ENCODE measurements around the gene PURB. TPM values are rescaled to one million over a fixed set of nuclear protein-coding genes. Genes with fewer than 3 reads are reported as not detected.
"Not testable (repeated sequence)": the region's sequence is repeated elsewhere in the genome, so short reads cannot be mapped to it uniquely, and the experiment has no call there.

Gene PURB
- total RNA-seq (10 to 100 TPM; 28.1 TPM), polyA plus RNA-seq (1 to 10 TPM; 2.0 to 3.2 (median 2.6) TPM), total RNA-seq (64.2 to 83.6 (median 72.4) reads per million in 6 experiments)

GRCh38 chr7:44885394-44886317 is at the start of gene PURB:
PURB (minus strand) TSS chr7:44885530; CDS start chr7:44885348, 182 bp downstream.
- Mint-ChIP-seq H3K4me1 (peaks cover 5 to 61% (median 30%) of the 10 kb centered on the region in 4 donors), H3K27ac (peak within 1 kb of the TSS; percentile 98 to 100 (median 100)), H3K27me3 (no peaks in the 10 kb centered on the region), H3K9me3 (peaks cover 0 to 40% (median 10%) of the 10 kb centered on the region in 9 donors), H3K4me3 (peak within 1 kb of the TSS; percentile 89 to 98 (median 96)), H3K36me3 (peaks cover 4 to 19% (median 6%) of the 10 kb centered on the region in 3 donors)
- peak; percentile 88 to 89 for ATAC-seq
- DNase-seq, result peak; percentile 93 to 98 (median 96)
- POLR2A ChIA-PET, result interaction anchor here (0.5 to 3.1 kb wide), 39 partner anchors 9 to 396 kb away, joined by 3 to 37 read pairs (median 5); partner anchors contain the start of genes CCM2, DDX56, H2AZ2 and MYO1G

DNA sequence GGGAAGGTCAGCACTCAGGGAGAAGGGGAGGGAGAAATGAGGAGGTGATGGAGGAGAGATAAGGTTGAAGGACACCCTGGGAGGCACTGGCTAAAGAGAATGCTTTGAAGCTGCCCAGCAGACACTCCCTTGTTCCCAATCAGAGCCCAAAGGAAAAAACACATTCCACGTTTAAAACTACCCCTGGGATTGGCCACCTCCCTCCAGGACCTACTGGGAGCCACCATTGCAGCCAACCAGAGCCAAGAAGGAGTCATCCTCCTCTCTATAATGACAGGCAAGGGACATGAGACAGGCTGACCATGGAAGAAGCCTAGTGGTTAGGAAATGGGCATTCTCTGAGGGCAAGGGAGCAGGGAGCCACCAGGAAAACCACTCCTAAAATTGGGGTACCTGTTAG is 49.7 kb upstream of the PURB start:
- no peak overlapping the region for H3K4me3 Mint-ChIP-seq
- peaks cover 0 to 9% (median 0%) of the 10 kb centered on the region in 5 donors for H3K27me3 Mint-ChIP-seq
- H3K27ac Mint-ChIP-seq, result no peak overlapping the region
- no peaks in the 10 kb centered on the region for H3K9me3 Mint-ChIP-seq
- H3K4me1 Mint-ChIP-seq, result no peaks in the 10 kb centered on the region
- no peaks in the 10 kb centered on the region for H3K36me3 Mint-ChIP-seq
- DNase-seq (no peak), ATAC-seq (no peak)
- POLR2A ChIA-PET, result no interaction called here

DNA sequence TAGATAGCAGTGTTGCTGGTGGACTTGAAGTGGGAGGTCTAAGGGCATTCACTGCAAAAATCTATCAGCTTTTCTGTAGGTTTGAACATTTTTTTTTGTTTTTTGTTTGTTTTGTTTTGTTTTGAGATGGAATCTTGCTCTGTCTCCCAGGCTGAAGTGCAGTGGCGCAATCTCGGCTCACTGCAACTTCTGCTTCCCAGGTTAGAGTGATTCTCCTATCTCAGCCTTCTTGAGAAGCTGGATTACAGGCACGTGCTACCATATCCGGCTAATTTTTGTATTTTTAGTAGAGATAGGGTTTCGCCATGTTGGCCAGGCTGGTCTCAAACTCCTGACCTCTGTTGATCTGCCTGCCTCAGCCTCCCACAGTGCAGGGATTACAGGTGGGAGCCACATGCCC is 49.2 kb upstream of the PURB start:
- H3K36me3 Mint-ChIP-seq, H3K4me1 Mint-ChIP-seq, H3K27ac Mint-ChIP-seq, DNase-seq, H3K4me3 Mint-ChIP-seq, POLR2A ChIA-PET, H3K9me3 Mint-ChIP-seq, ATAC-seq, H3K27me3 Mint-ChIP-seq: not testable (repeated sequence)

DNA sequence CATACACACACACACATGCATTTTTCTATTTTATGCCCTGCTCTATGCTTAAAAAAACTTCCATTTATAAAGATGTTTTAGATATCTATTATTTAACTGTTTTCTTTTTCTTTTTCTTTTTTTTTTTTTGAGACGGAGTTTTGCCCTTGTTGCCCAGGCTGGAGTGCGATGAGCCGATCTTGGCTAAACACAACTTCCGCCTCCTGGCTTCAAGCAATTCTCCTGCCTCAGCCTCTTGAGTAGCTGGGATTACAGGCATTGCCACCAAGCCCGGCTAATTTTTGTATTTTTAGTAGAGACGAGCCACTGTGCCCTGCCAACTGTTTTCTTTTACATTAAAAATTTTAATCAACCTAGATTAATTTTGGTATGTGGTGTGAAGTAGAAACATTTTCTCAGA is 45.6 kb upstream of the PURB start:
- POLR2A ChIA-PET, result interaction anchor here (0.7 kb wide), 2 partner anchors 90 to 947 kb away, joined by 3 to 5 read pairs; no protein-coding TSS in a partner anchor
- no peaks in the 10 kb centered on the region for H3K4me1 Mint-ChIP-seq
- no peaks in the 10 kb centered on the region for H3K9me3 Mint-ChIP-seq
- no peak overlapping the region for H3K27ac Mint-ChIP-seq
- no peak for DNase-seq
- no peaks in the 10 kb centered on the region for H3K36me3 Mint-ChIP-seq
- ATAC-seq, result no peak
- peaks cover 0 to 7% (median 3%) of the 10 kb centered on the region in 5 donors for H3K27me3 Mint-ChIP-seq
- H3K4me3 Mint-ChIP-seq, result no peak overlapping the region

DNA sequence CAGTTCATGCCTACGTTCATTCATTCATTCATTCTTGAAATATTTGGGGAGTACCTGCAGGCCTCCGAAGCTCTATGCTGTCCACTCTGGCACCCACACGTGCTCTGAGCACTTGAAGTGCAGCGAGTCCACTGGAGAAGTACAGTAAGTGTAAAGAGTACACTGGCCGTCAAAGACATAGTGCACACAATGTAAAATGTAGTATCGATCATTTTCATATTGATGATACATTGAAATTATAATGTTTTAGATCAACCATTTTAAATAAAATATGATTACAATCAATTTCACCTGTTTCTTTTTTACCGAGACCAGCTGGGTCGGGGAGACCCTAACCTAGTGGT is 37.0 kb upstream of the PURB start:
- Mint-ChIP-seq H3K4me1 (peaks cover 0 to 4% (median 2%) of the 10 kb centered on the region in 4 donors), H3K4me3 (no peak overlapping the region), H3K27me3 (peaks cover 0 to 7% (median 4%) of the 10 kb centered on the region in 5 donors), H3K27ac (peak overlapping the region in 5 of 10 donors; percentile 1 to 91 (median 60)), H3K36me3 (no peaks in the 10 kb centered on the region), H3K9me3 (no peaks in the 10 kb centered on the region)
- DNase-seq, result no peak
- POLR2A ChIA-PET, result interaction anchor here (0.6 to 1.0 kb wide), 2 partner anchors 66 to 341 kb away, joined by 3 read pairs; no protein-coding TSS in a partner anchor
- ATAC-seq, result peak; percentile 14 to 26

GRCh38 chr7:44921607-44922350 is 36.4 kb upstream of the PURB start:
- ATAC-seq (peak; percentile 98), DNase-seq (peak; percentile 79 to 97 (median 90))
- no peaks in the 10 kb centered on the region for H3K9me3 Mint-ChIP-seq
- H3K27me3 Mint-ChIP-seq, result peaks cover 0 to 6% (median 4%) of the 10 kb centered on the region in 5 donors
- H3K4me1 Mint-ChIP-seq, result peaks cover 0 to 4% (median 2%) of the 10 kb centered on the region in 4 donors
- POLR2A ChIA-PET, result interaction anchor here (0.5 to 1.0 kb wide), 2 partner anchors 35 to 66 kb away, joined by 3 read pairs; no protein-coding TSS in a partner anchor
- peak overlapping the region in 6 of 10 donors; percentile 1 to 91 (median 64) for H3K27ac Mint-ChIP-seq
- H3K4me3 Mint-ChIP-seq, result no peak overlapping the region
- no peaks in the 10 kb centered on the region for H3K36me3 Mint-ChIP-seq

GRCh38 chr7:44920119-44920518 is 34.8 kb upstream of the PURB start:
- no peak for DNase-seq
- no peaks in the 10 kb centered on the region for H3K36me3 Mint-ChIP-seq
- H3K4me3 Mint-ChIP-seq, result no peak overlapping the region
- peaks cover 0 to 1% (median 0%) of the 10 kb centered on the region in 5 donors for H3K27me3 Mint-ChIP-seq
- H3K27ac Mint-ChIP-seq, result peak overlapping the region in 4 of 10 donors; percentile 16 to 83 (median 58)
- POLR2A ChIA-PET, result interaction anchor here (0.5 to 1.6 kb wide), 5 partner anchors 35 to 297 kb away, joined by 3 to 10 read pairs (median 5); partner anchors contain the start of gene PURB
- H3K4me1 Mint-ChIP-seq, result peaks cover 0 to 6% (median 4%) of the 10 kb centered on the region in 4 donors
- no peaks in the 10 kb centered on the region for H3K9me3 Mint-ChIP-seq
- ATAC-seq, result no peak

- DNase-seq (no peak), ATAC-seq (no peak)
- H3K36me3 Mint-ChIP-seq, result no peaks in the 10 kb centered on the region
- peak overlapping the region in 1 of 10 donors; percentile 27 for H3K27ac Mint-ChIP-seq
- no peak overlapping the region for H3K4me3 Mint-ChIP-seq
- no peaks in the 10 kb centered on the region for H3K9me3 Mint-ChIP-seq
- peaks cover 0 to 8% (median 6%) of the 10 kb centered on the region in 4 donors for H3K4me1 Mint-ChIP-seq
- POLR2A ChIA-PET, result no interaction called here
- no peaks in the 10 kb centered on the region for H3K27me3 Mint-ChIP-seq
Observed at GRCh38 chr7:44918029-44918428, 32.7 kb upstream of the PURB start.

- no peak overlapping the region for H3K4me3 Mint-ChIP-seq
- DNase-seq (no peak), ATAC-seq (no peak)
- peaks cover 0 to 8% (median 6%) of the 10 kb centered on the region in 4 donors for H3K4me1 Mint-ChIP-seq
- H3K36me3 Mint-ChIP-seq, result no peaks in the 10 kb centered on the region
- no peaks in the 10 kb centered on the region for H3K27me3 Mint-ChIP-seq
- no peaks in the 10 kb centered on the region for H3K9me3 Mint-ChIP-seq
- POLR2A ChIA-PET, result interaction anchor here (0.6 kb wide), 1 partner anchor 310 kb away, joined by 3 read pairs; no protein-coding TSS in a partner anchor
- H3K27ac Mint-ChIP-seq, result peak overlapping the region in 2 of 10 donors; percentile 79 to 92
Observed at GRCh38 chr7:44917465-44917864, 32.1 kb upstream of the PURB start.

GRCh38 chr7:44914992-44915607 is 29.8 kb upstream of the PURB start:
- H3K9me3 Mint-ChIP-seq, result no peaks in the 10 kb centered on the region
- peaks cover 0 to 6% (median 3%) of the 10 kb centered on the region in 4 donors for H3K4me1 Mint-ChIP-seq
- ATAC-seq (peak; percentile 94 to 95), DNase-seq (peak; percentile 6 to 93 (median 72))
- H3K27me3 Mint-ChIP-seq, result no peaks in the 10 kb centered on the region
- H3K4me3 Mint-ChIP-seq, result peak overlapping the region in 8 of 10 donors; percentile 12 to 71 (median 65)
- POLR2A ChIA-PET, result interaction anchor here (0.8 to 1.4 kb wide), 4 partner anchors 30 to 117 kb away, joined by 3 to 14 read pairs (median 3); partner anchors contain the start of gene PURB
- no peaks in the 10 kb centered on the region for H3K36me3 Mint-ChIP-seq
- peak overlapping the region in 9 of 10 donors; percentile 79 to 94 (median 92) for H3K27ac Mint-ChIP-seq

GRCh38 chr7:44912775-44913347 is 27.5 kb upstream of the PURB start:
- peak overlapping the region in 9 of 10 donors; percentile 54 to 93 (median 71) for H3K27ac Mint-ChIP-seq

More at GRCh38 chr7:44912775-44913347, 27.5 kb upstream of the PURB start:
- Mint-ChIP-seq H3K4me1 (peaks cover 0 to 6% (median 3%) of the 10 kb centered on the region in 4 donors), H3K4me3 (no peak overlapping the region), H3K36me3 (no peaks in the 10 kb centered on the region), H3K9me3 (no peaks in the 10 kb centered on the region), H3K27me3 (peaks cover 0 to 4% (median 0%) of the 10 kb centered on the region in 5 donors)
- DNase-seq (no peak), ATAC-seq (no peak)
- POLR2A ChIA-PET, result no interaction called here

Data from naive thymus-derived CD8-positive, alpha-beta T cell (primary cell).